GM12878 (cell line): ENCODE measurements around the gene GPR31. TPM values are rescaled to one million over a fixed set of nuclear protein-coding genes. Genes with fewer than 3 reads are reported as not detected.

Experiments
- CHD1 ChIP-seq: IDR thresholded peaks from 2 replicates; pipeline ENCODE4 v1.6.1; 2012; ENCODE audit warnings: low read depth, low read length, improper control_type of control experiment
- HDAC6 ChIP-seq: fragments of 200-600 bp; sonication (generic); IDR thresholded peaks from one replicate; pipeline ENCODE4 v1.8.0; 2017; ENCODE audit warnings: antibody characterized with exemption; ENCODE audit not compliant: unreplicated experiment
- JUNB ChIP-seq: IDR thresholded peaks from 2 replicates; pipeline ENCODE4 v1.6.1; 2016; ENCODE audit warnings: antibody characterized with exemption, mild to moderate bottlenecking
- MTA3 ChIP-seq: IDR thresholded peaks from 2 replicates; pipeline ENCODE4 v1.6.1; 2012; ENCODE audit warnings: low read length, inconsistent platforms, borderline replicate concordance
- RAD21 ChIP-seq: IDR thresholded peaks from 2 replicates; pipeline ENCODE4 v1.6.1; 2011; ENCODE audit warnings: mild to moderate bottlenecking, low read depth, low read length, moderate library complexity; ENCODE audit not compliant: insufficient read depth
- SREBF2 ChIP-seq: IDR thresholded peaks from 2 replicates; pipeline ENCODE4 v1.6.1; 2012; ENCODE audit warnings: mild to moderate bottlenecking, low read length
- SUZ12 ChIP-seq: fragments of 200-600 bp; sonication (generic); IDR thresholded peaks from one replicate; pipeline ENCODE4 v1.6.1; 2018; ENCODE audit warnings: antibody characterized with exemption, mild to moderate bottlenecking; ENCODE audit not compliant: unreplicated experiment
- TCF7 ChIP-seq: IDR thresholded peaks from 2 replicates; pipeline ENCODE4 v1.6.1; 2014; ENCODE audit warnings: antibody characterized with exemption, borderline replicate concordance
- ZBED1 ChIP-seq: IDR thresholded peaks from 2 replicates; pipeline ENCODE4 v1.6.1; 2016; ENCODE audit warnings: borderline replicate concordance
- polyA plus RNA-seq, 11 experiments: library from polyadenylated mRNA; depleted of rRNA in 4 of 11; unstranded in 6 of 11; stranded (reverse) in 5 of 11; fragments of >200 nt; fragmentation: Nextera tagmentation in 4 of 11; fragmentation: Illumina TruSeq in 1 of 11; extraction: Ambion mirVana in 4 of 11; extraction: Trizol in 1 of 11; gene quantifications; 1 replicate in 1 of 11; 2 replicates in 10 of 11; pipeline versions ENCODE4 v1.2.1 to v1.2.3, GENCODE V29; 2011 to 2016; ENCODE audit warnings: inconsistent platforms in 2 of 11, missing spikeins in 2 of 11, low read depth in 1 of 11
- total RNA-seq, 4 experiments: library from RNA; depleted of rRNA in 3 of 4; stranded (reverse); fragments of >200 nt in 3 of 4; fragmentation: Illumina TruSeq in 1 of 4; extraction: Trizol in 1 of 4; gene quantifications; 2 replicates each; pipeline versions ENCODE4 v1.2.1 to v1.2.3, GENCODE V29; 2013 to 2021
- TF ChIP-seq, protein P1 (sequence below): fragments of 450-650 bp; IDR thresholded peaks from 2 replicates; pipeline ENCODE4 v1.6.1; 2017; ENCODE audit warnings: mild to moderate bottlenecking, low read depth, inconsistent platforms; ENCODE audit not compliant: poor library complexity, severe bottlenecking
- TF ChIP-seq, protein P2 (sequence below): IDR thresholded peaks from 2 replicates; pipeline ENCODE4 v1.6.1; 2011; ENCODE audit warnings: borderline replicate concordance, low read depth, mild to moderate bottlenecking, moderate library complexity, low read length; ENCODE audit not compliant: insufficient read depth, poor library complexity, severe bottlenecking
- TF ChIP-seq, protein P3 (sequence below): fragments of 450-650 bp; IDR thresholded peaks from 2 replicates; pipeline ENCODE4 v1.6.1; 2016; ENCODE audit warnings: mild to moderate bottlenecking
- TF ChIP-seq, protein P4 (sequence below): fragments of 450-650 bp; formaldehyde crosslinking; IDR thresholded peaks from 2 replicates; pipeline ENCODE4 v1.5.0; 2022; ENCODE audit warnings: mild to moderate bottlenecking, missing genetic modification characterization
- TF ChIP-seq, protein P5 (sequence below): IDR thresholded peaks from 2 replicates; pipeline ENCODE4 v1.6.1; 2011; ENCODE audit warnings: mild to moderate bottlenecking, low read depth, low read length, moderate library complexity; ENCODE audit not compliant: insufficient replicate concordance

GPR31 gene
- total and polyA plus RNA-seq, 10 of the 15 experiments (the other 5 are each of a cell fraction or from before 2014, with no cell fraction given): not detected

DNA sequence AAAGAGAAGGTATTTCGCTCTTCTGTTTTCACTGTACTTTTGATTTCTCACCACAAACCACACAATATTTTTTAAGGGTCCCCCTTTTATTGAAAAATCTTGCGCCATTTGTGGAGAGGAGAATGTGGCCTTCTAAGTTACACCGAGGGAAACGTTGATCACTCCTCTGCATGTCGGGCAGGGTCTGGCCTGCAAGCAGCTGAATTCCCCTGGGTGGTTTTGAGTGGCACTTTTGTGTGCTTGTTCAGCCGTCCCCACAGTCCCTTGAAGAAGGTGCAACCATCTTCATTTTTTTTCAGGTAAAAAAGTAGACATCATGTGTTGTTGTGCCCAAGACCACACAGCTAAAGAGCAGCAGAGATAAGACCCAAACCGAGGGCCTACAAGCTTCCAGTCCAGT is 6.1 kb downstream of the GPR31 start (continued):
- TF ChIP-seq, protein P1, sequence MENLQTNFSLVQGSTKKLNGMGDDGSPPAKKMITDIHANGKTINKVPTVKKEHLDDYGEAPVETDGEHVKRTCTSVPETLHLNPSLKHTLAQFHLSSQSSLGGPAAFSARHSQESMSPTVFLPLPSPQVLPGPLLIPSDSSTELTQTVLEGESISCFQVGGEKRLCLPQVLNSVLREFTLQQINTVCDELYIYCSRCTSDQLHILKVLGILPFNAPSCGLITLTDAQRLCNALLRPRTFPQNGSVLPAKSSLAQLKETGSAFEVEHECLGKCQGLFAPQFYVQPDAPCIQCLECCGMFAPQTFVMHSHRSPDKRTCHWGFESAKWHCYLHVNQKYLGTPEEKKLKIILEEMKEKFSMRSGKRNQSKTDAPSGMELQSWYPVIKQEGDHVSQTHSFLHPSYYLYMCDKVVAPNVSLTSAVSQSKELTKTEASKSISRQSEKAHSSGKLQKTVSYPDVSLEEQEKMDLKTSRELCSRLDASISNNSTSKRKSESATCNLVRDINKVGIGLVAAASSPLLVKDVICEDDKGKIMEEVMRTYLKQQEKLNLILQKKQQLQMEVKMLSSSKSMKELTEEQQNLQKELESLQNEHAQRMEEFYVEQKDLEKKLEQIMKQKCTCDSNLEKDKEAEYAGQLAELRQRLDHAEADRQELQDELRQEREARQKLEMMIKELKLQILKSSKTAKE: no peak
- no peak for TF ChIP-seq RAD21
- TF ChIP-seq CHD1: no peak
- TF ChIP-seq, protein P2, sequence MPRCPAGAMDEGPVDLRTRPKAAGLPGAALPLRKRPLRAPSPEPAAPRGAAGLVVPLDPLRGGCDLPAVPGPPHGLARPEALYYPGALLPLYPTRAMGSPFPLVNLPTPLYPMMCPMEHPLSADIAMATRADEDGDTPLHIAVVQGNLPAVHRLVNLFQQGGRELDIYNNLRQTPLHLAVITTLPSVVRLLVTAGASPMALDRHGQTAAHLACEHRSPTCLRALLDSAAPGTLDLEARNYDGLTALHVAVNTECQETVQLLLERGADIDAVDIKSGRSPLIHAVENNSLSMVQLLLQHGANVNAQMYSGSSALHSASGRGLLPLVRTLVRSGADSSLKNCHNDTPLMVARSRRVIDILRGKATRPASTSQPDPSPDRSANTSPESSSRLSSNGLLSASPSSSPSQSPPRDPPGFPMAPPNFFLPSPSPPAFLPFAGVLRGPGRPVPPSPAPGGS: no peak
- TF ChIP-seq, protein P3, sequence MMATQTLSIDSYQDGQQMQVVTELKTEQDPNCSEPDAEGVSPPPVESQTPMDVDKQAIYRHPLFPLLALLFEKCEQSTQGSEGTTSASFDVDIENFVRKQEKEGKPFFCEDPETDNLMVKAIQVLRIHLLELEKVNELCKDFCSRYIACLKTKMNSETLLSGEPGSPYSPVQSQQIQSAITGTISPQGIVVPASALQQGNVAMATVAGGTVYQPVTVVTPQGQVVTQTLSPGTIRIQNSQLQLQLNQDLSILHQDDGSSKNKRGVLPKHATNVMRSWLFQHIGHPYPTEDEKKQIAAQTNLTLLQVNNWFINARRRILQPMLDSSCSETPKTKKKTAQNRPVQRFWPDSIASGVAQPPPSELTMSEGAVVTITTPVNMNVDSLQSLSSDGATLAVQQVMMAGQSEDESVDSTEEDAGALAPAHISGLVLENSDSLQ: peak; percentile 88
- no peak for TF ChIP-seq SUZ12
- TF ChIP-seq, protein P4, sequence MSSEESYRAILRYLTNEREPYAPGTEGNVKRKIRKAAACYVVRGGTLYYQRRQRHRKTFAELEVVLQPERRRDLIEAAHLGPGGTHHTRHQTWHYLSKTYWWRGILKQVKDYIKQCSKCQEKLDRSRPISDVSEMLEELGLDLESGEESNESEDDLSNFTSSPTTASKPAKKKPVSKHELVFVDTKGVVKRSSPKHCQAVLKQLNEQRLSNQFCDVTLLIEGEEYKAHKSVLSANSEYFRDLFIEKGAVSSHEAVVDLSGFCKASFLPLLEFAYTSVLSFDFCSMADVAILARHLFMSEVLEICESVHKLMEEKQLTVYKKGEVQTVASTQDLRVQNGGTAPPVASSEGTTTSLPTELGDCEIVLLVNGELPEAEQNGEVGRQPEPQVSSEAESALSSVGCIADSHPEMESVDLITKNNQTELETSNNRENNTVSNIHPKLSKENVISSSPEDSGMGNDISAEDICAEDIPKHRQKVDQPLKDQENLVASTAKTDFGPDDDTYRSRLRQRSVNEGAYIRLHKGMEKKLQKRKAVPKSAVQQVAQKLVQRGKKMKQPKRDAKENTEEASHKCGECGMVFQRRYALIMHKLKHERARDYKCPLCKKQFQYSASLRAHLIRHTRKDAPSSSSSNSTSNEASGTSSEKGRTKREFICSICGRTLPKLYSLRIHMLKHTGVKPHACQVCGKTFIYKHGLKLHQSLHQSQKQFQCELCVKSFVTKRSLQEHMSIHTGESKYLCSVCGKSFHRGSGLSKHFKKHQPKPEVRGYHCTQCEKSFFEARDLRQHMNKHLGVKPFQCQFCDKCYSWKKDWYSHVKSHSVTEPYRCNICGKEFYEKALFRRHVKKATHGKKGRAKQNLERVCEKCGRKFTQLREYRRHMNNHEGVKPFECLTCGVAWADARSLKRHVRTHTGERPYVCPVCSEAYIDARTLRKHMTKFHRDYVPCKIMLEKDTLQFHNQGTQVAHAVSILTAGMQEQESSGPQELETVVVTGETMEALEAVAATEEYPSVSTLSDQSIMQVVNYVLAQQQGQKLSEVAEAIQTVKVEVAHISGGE (CRISPR knock-in tag): no peak
- TF ChIP-seq, protein P5, sequence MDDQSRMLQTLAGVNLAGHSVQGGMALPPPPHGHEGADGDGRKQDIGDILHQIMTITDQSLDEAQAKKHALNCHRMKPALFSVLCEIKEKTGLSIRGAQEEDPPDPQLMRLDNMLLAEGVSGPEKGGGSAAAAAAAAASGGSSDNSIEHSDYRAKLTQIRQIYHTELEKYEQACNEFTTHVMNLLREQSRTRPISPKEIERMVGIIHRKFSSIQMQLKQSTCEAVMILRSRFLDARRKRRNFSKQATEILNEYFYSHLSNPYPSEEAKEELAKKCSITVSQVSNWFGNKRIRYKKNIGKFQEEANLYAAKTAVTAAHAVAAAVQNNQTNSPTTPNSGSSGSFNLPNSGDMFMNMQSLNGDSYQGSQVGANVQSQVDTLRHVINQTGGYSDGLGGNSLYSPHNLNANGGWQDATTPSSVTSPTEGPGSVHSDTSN: peak; percentile 66
- no peak for TF ChIP-seq ZBED1
- TF ChIP-seq JUNB: no peak
- no peak for TF ChIP-seq SREBF2
- peak; percentile 14; the same call in 1 of the 2 replicates for TF ChIP-seq MTA3
- TF ChIP-seq TCF7: no peak
- TF ChIP-seq HDAC6: no peak
- TF ChIP-seq, all 136 proteins: peak for 5
